GM18505 (cell line): ENCODE results near the gene CCDC66.
"Not testable (repeated sequence)": the region's sequence is repeated elsewhere in the genome, so short reads cannot be mapped to it uniquely, and the experiment has no call there.

Source experiments
- ATAC-seq: cut with Tn5 transposase; IDR thresholded peaks from one replicate; pipeline ENCODE4 v1.9.1; 2021; ENCODE audit not compliant: unreplicated experiment
- POLR2A ChIP-seq: IDR thresholded peaks from 4 replicates; pipeline ENCODE4 v1.6.1; 2011; ENCODE audit warnings: borderline replicate concordance; ENCODE audit not compliant: insufficient read depth, insufficient read length; ENCODE audit errors: extremely low read depth

The CCDC66 gene

GRCh38 chr3:56595975-56596840 lies 39.2 kb downstream of the CCDC66 start:
- no peak for TF ChIP-seq POLR2A
- no peak for ATAC-seq

- ATAC-seq, result not testable (repeated sequence)
Measured at GRCh38 chr3:56608479-56608878, 51.5 kb downstream of the CCDC66 start.

- ATAC-seq, result no peak
- TF ChIP-seq POLR2A, result no peak
Measured at GRCh38 chr3:56610669-56611335, 53.8 kb downstream of the CCDC66 start.

GRCh38 chr3:56611364-56611763 lies 54.4 kb downstream of the CCDC66 start:
- no peak for ATAC-seq
- no peak for TF ChIP-seq POLR2A

DNA sequence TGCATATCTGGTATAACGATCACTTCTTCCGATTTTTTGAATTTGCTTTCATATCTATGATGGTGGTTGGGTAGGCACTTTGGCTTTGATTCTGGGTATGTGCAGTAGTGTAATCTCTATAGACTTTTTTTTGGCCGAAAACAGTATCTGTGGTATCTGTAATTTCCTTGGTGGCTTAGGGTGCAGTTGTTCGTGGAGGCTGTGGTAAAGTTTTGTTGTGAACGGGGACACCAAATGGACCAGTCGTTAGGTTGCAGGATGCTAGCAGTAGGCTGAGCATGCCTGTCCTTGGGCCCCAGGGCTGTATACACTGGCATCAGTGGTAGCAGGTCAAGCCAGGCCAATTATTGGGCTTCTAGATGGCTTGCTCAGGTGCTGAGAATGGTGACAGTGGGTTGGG lies 55.2 kb downstream of the CCDC66 start:
- no peak for TF ChIP-seq POLR2A

DNA sequence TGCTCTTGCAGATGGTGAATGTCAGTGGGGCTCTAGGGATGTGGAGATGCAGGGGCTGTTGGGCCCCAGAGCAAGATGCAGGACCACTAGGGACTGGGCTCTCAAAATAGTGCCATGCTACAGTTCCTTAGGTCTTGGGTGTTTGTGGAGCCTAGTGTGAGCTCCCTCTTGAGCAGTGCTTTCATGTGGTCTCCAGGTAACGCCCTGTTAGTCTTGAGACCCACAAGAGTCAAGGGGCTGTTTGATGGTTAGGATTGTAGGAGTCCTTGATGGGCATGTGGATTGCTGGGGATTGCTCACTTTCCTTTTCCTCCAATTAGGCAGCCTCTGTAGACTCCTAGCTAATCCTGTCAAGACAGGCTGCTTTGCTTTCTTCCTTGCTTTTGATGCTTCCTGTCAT lies 56.0 kb downstream of the CCDC66 start:
- no peak for ATAC-seq
- TF ChIP-seq POLR2A, result no peak

More for the DNA sequence above, 55.2 kb downstream of the CCDC66 start:
- no peak for ATAC-seq

DNA sequence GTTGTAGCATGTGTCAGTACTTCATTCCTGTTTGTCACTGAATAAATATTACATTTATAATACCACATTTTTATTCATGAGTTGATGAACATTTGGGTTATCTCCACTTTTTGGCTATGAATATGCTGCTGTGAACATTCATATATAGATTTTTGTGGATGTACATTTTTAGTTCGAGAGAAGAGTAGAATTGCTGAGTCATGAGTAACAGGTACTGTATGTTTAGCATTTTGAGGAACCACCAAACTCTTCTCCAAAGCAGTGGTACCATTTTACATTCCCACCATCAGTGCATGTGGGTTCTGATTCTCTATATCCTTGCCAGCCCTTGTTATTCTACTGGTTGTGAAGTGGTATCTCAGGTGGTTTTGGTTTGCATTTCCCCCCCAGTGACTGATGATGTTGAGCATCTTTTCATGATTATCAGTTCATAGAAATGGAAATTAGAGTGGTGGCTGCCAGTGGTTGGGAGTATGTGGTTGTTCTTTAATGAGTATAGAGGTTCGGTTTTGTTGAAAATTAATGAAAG lies 59.6 kb downstream of the CCDC66 start:
- no peak for TF ChIP-seq POLR2A
- ATAC-seq, result no peak

DNA sequence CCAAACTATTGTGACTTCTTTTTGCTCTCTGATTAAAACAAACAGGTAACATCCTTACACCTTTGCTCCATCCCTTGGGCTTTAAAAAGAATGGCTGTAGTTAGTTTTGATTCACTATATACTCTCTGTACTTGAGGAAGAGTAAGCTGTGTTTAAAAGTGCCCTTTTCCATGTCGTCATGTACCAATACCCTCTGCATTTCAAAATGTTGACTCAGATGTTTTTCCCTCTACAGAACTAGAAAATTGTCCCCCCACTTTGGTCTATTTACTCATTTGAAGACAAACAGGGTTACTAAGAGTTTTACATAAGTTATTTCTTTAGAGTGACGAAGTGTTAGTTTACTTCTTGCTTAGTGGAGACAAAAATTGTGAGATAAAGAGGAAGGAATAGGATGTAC lies 63.4 kb downstream of the CCDC66 start:
- TF ChIP-seq POLR2A, result no peak
- no peak for ATAC-seq

DNA sequence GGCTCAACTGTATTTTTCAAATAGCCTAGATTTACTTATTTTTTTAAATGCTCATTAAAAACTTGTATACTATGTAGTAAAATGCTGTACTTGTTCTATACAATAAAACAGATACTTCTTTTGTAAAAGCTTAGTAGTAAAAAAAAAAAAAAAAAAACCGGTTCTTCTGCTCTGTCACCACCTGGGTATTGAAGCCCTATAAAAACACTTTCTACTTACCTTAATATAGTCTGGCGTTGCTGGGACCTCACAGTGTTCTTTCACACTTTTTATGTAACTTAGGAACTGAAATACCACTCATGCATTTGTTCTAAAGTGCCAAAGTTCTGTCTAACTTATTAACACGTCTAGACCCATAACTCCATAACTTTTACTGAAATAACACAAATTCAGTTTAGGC lies 64.7 kb downstream of the CCDC66 start:
- no peak for ATAC-seq
- TF ChIP-seq POLR2A, result no peak

DNA sequence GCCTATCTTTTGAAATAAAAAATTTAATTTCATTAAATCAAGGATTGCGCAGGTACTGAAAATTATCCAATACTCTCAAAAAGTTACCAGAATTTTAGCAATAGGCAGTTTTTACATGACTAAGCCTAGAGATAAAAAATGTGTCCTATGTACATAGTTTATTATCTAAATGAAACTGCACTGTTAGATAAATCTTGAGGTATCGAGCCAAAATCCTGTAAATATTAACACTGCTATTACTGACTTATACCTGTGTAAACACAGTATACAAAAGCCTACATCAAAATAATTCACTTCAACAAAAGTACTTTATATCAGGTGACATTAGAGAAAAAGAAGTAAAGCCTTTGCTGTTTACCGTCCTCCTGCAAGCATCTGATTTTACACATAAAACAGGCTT lies 65.4 kb downstream of the CCDC66 start:
- no peak for ATAC-seq
- no peak for TF ChIP-seq POLR2A

DNA sequence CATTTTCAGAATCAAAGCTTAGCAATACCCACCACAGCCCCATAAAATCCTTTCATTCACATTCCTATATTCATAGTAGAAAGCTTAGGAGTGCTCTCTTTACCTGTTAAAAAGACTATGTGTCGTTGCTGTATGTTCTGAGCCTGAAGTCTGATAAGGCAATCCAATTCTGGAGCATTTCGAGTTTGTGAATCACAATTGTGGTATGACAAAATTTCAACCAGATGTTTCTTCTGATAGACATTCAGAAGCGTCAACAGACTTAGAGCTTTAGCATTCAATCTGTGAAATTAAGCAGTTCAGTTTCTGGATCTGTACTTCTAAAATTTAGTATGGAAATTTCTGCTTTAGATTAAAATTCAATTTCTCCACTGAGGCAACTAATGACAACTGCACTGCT lies 67.8 kb downstream of the CCDC66 start:
- TF ChIP-seq POLR2A, result no peak
- ATAC-seq, result no peak

DNA sequence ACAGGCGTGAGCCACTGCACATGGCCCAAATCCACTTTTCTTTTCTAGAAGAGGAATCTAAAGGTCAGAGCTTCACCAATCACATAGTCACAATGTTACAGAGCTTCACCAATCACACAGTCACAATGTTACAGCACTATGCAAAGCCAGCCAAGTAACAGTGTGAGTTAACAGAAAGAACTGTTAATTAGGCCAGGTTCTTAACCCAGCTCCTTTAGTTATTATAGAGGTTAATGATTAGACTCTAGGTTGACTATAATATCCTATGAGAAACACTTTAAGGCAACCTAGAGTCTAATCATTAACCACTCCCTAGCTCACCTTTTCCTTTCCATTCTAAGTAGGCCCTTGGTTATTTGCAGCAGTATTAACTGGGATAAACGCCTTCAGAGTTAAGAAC lies 72.1 kb downstream of the CCDC66 start:
- no peak for TF ChIP-seq POLR2A
- no peak for ATAC-seq

DNA sequence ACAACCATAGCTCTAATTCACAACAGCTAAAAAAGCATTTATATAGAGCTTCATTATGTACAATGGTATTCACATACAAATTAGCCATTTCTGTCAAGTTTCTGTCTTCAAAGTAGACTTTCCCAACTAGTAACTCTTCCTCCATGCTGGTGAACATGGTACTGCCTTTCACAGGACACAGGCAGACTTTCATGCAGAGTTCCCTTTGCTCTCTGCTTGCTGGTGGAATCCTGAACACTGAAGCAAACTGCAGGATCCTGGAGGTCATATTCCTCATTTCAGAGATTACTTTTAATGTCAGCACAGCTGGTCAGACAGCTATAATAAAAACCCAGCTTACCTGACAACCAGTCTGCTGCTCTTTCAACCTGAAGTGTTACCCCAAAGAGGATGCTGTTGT lies 72.5 kb downstream of the CCDC66 start:
- ATAC-seq, result no peak

DNA sequence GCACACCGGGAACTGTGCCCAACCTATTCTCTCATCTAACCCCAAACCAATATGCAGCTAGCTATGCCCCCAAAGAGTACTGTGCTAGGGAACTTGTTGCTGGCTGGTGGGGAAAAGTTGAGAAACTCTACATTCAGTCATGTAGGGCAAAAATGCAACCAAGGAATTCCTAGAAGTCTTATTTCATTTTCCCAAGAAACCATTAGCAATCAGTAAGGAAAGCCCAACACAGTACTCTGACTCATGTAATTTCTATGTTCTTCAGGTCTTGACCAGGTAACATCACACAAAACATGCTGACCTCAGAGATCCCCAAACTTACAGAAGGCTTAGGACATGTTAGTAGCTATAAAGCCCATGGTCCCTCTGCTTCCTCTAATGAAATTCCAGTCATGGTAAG lies 74.0 kb downstream of the CCDC66 start:
- TF ChIP-seq POLR2A, result no peak

More for the DNA sequence above, 72.5 kb downstream of the CCDC66 start:
- no peak for TF ChIP-seq POLR2A

More for the DNA sequence above, 74.0 kb downstream of the CCDC66 start:
- no peak for ATAC-seq
